ENCODE measurements around the gene SF1. TPM values are rescaled to one million over a fixed set of nuclear protein-coding genes. Genes with fewer than 3 reads are reported as not detected.

Gene SF1
- total RNA-seq, 1 experiment from 2014 or later, result 360 TPM

- TF ChIP-seq SIN3A (IDR thresholded peaks at IDR 0.05; ENCODE audit: borderline replicate concordance, insufficient read depth, low read depth, low read length) (no peak), TCF7L2 (IDR thresholded peaks at IDR 0.05; ENCODE audit: low read depth, low read length) (no peak), POLR2AphosphoS5 (IDR thresholded peaks at IDR 0.05; ENCODE audit: low read depth, low read length) (no peak), REST (IDR thresholded peaks at IDR 0.05; ENCODE audit: insufficient read depth in 1 of 2, low read depth in 2 of 2, low read length in 1 of 2) (no peak)
- Histone ChIP-seq H3K27ac (ENCODE audit: low read length) (no peak overlapping the region), H3K27me3 (ENCODE audit: control insufficient read depth, insufficient read depth, low read length) (peaks cover 2% of the 10 kb centered on the region; the same call in 1 of the 2 replicates), H3K4me3 (ENCODE audit: low read depth in 2 of 2, low read length in 2 of 2) (no peak overlapping the region), H3K36me3 (ENCODE audit: control insufficient read depth, insufficient read depth, low read length) (no peaks in the 10 kb centered on the region), H3K4me1 (ENCODE audit: control insufficient read depth, insufficient read depth, low read length) (peaks cover 8% of the 10 kb centered on the region), H3K9me3 (ENCODE audit: control insufficient read depth, insufficient read depth, low read depth, low read length) (no peaks in the 10 kb centered on the region)
- ATAC-seq (no peak), DNase-seq (ENCODE audit: low read depth, low spot score) (no peak)
- BruUV-seq (replicated peaks), result no TSS peak
- ChIA-PET CTCF (no interaction called here), POLR2A (no interaction called here)
- in situ Hi-C loops (cut with HindIII; ENCODE audit: low pct_unique_long_range_greater_than_20kb, low sequenced_read_pairs) (no loop called here), intact Hi-C loops (cut with micrococcal nuclease; ENCODE audit: unreplicated experiment) (no loop called here)
Measured at GRCh38 chr11:64720167-64720566, 58.2 kb downstream of the SF1 start.

GRCh38 chr11:64719406-64719805 lies 58.9 kb downstream of the SF1 start:
- Histone ChIP-seq H3K9me3 (ENCODE audit: control insufficient read depth, insufficient read depth, low read depth, low read length) (no peaks in the 10 kb centered on the region), H3K27me3 (ENCODE audit: control insufficient read depth, insufficient read depth, low read length) (peaks cover 2% of the 10 kb centered on the region; the same call in 1 of the 2 replicates), H3K27ac (ENCODE audit: low read length) (no peak overlapping the region), H3K36me3 (ENCODE audit: control insufficient read depth, insufficient read depth, low read length) (no peaks in the 10 kb centered on the region), H3K4me1 (ENCODE audit: control insufficient read depth, insufficient read depth, low read length) (peaks cover 10% of the 10 kb centered on the region), H3K4me3 (ENCODE audit: low read depth in 2 of 2, low read length in 2 of 2) (no peak overlapping the region)
- ChIA-PET POLR2A (no interaction called here), CTCF (no interaction called here)
- no peak for DNase-seq (ENCODE audit: low read depth, low spot score)
- TF ChIP-seq TCF7L2 (IDR thresholded peaks at IDR 0.05; ENCODE audit: low read depth, low read length), result no peak
- intact Hi-C loops (cut with micrococcal nuclease; ENCODE audit: unreplicated experiment), result no loop called here
- no TSS peak for BruUV-seq (replicated peaks)
- no peak for ATAC-seq
- in situ Hi-C loops (cut with HindIII; ENCODE audit: low pct_unique_long_range_greater_than_20kb, low sequenced_read_pairs), result no loop called here

- ATAC-seq (no peak), DNase-seq (ENCODE audit: low read depth, low spot score) (no peak)
- Histone ChIP-seq H3K9me3 (ENCODE audit: control insufficient read depth, insufficient read depth, low read depth, low read length) (no peaks in the 10 kb centered on the region), H3K36me3 (ENCODE audit: control insufficient read depth, insufficient read depth, low read length) (no peaks in the 10 kb centered on the region), H3K4me1 (ENCODE audit: control insufficient read depth, insufficient read depth, low read length) (peaks cover 7% of the 10 kb centered on the region), H3K27me3 (ENCODE audit: control insufficient read depth, insufficient read depth, low read length) (peaks cover 2% of the 10 kb centered on the region; the same call in 1 of the 2 replicates), H3K27ac (ENCODE audit: low read length) (no peak overlapping the region), H3K4me3 (ENCODE audit: low read depth in 2 of 2, low read length in 2 of 2) (no peak overlapping the region)
- ChIA-PET POLR2A (interaction anchor here (0.6 kb wide), 1 partner anchor 29 kb away, joined by 9 read pairs; no protein-coding TSS in a partner anchor), CTCF (interaction anchor here (0.7 kb wide), 1 partner anchor 12 kb away, joined by 3 read pairs; no protein-coding TSS in a partner anchor)
- in situ Hi-C loops (cut with HindIII; ENCODE audit: low pct_unique_long_range_greater_than_20kb, low sequenced_read_pairs) (no loop called here), intact Hi-C loops (cut with micrococcal nuclease; ENCODE audit: unreplicated experiment) (no loop called here)
- no TSS peak for BruUV-seq (replicated peaks)
- TF ChIP-seq REST (IDR thresholded peaks at IDR 0.05; ENCODE audit: insufficient read depth in 1 of 2, low read depth in 2 of 2, low read length in 1 of 2), result no peak
- TF ChIP-seq SIN3A (IDR thresholded peaks at IDR 0.05; ENCODE audit: borderline replicate concordance, insufficient read depth, low read depth, low read length), result no peak
- TF ChIP-seq TCF7L2 (IDR thresholded peaks at IDR 0.05; ENCODE audit: low read depth, low read length), result no peak
- TF ChIP-seq POLR2AphosphoS5 (IDR thresholded peaks at IDR 0.05; ENCODE audit: low read depth, low read length), result no peak
- no peak for TF ChIP-seq CTCF (IDR thresholded peaks at IDR 0.05)
Measured at GRCh38 chr11:64718780-64719124, 59.6 kb downstream of the SF1 start.
